Lung (tissue), 12 donors: ENCODE results near the gene PANK1. TPM values are rescaled to one million over a fixed set of nuclear protein-coding genes. Genes with fewer than 3 reads are reported as not detected.

Experiments used
- ATAC-seq: fragments of 200-7000 bp; cut with Tn5 transposase; one replicate; pipeline ENCODE4 v1.9.1; 2020; ENCODE audit warnings: moderate number of reproducible peaks; ENCODE audit not compliant: insufficient read depth, low FRiP score
- DNase-seq, 3 donors: peaks; one replicate each; pipeline ENCODE4 v3.0.0-alpha.2; 2013 to 2017
- H3K27ac ChIP-seq, 2 donors: one replicate each; pipeline ENCODE4 v1.5.1; 2013; ENCODE audit warnings: mild to moderate bottlenecking in 2 of 2, moderate library complexity in 2 of 2, control low read depth in 1 of 2, inconsistent platforms in 1 of 2, low read depth in 1 of 2, low read length in 1 of 2
- H3K27me3 ChIP-seq, 3 donors: one replicate each; pipeline ENCODE4 v1.5.1; 2013; ENCODE audit warnings: low read length in 2 of 3; ENCODE audit not compliant: control insufficient read depth in 3 of 3, insufficient read depth in 3 of 3
- H3K36me3 ChIP-seq, 4 donors: one replicate each; pipeline ENCODE4 v1.5.1; 2013; ENCODE audit warnings: low read length in 4 of 4, mild to moderate bottlenecking in 1 of 4, moderate library complexity in 1 of 4; ENCODE audit not compliant: control insufficient read depth in 4 of 4, insufficient read depth in 4 of 4
- H3K4me1 ChIP-seq, 5 donors: one replicate each; pipeline ENCODE4 v1.5.1; 2013; ENCODE audit warnings: low read length in 5 of 5, mild to moderate bottlenecking in 2 of 5, moderate library complexity in 1 of 5; ENCODE audit not compliant: control insufficient read depth in 5 of 5, insufficient read depth in 5 of 5
- H3K4me3 ChIP-seq: one replicate; pipeline ENCODE4 v1.5.1; 2013; ENCODE audit warnings: mild to moderate bottlenecking, control low read depth, moderate library complexity
- H3K9ac ChIP-seq, 2 donors: one replicate each; pipeline ENCODE4 v1.5.1; 2013; ENCODE audit warnings: low read length in 2 of 2, control low read depth in 1 of 2; ENCODE audit not compliant: insufficient read depth in 1 of 2
- H3K9me3 ChIP-seq, 4 donors: one replicate each; pipeline ENCODE4 v1.5.1; 2013; ENCODE audit warnings: low read length in 3 of 4, mild to moderate bottlenecking in 1 of 4, moderate library complexity in 1 of 4; ENCODE audit not compliant: control insufficient read depth in 4 of 4, insufficient read depth in 3 of 4
- CTCF ChIP-seq: IDR thresholded peaks from 2 replicates; pipeline ENCODE4 v1.5.1; 2012; ENCODE audit warnings: mild to moderate bottlenecking; ENCODE audit errors: control extremely low read depth, extremely low read depth
- WGBS, 2 donors: extraction: QIAGEN DNeasy Blood & Tissue Kit; methylation state at CpG; one replicate each; pipeline ENCODE4 v1.1.7; 2013; 5-methylcytosine and 5-hydroxymethylcytosine counted together
- polyA plus RNA-seq, 2 donors: library from polyadenylated mRNA; stranded (reverse); fragments of 200-250 nt; gene quantifications; one replicate each; pipeline ENCODE4 v1.2.1, GENCODE V29; 2013
- total RNA-seq, 2 donors: library from RNA; depleted of rRNA in 1 of 2; stranded (reverse); fragments of >200 nt in 1 of 2; gene quantifications; one replicate each; pipeline ENCODE4 v1.2.1, GENCODE V29; 2014 to 2021
- donor health status: control.
- donor health status: control.
- donor health status: Bipolar disorder and iron deficiency.
- donor health status: healthy.
- donor health status: DM: yes; HTN: yes; CAD: no.

Gene PANK1
- total and polyA plus RNA-seq, 4 donors = 1.6 to 18.3 (median 4.4) TPM

DNA sequence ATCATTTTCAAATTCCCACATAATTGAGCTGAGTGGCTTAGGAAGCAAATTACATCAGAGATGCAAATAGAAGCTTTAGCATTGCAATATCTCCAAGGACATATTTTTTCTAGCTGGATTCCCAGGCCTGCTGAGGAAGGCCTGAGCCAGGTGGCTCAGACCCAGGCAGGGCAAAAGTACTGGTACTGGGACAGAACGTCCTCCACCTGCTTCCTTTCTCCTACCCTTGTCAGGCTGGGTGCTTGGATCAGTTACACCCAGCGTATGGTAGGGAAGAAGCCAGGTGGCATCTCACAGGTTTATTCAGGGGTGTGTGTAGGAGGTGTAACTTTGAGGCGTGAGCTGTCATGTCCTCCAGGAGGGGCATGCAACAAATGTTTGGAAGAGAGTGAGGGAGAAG is 3.0 kb upstream of the PANK1 start:
- no peaks in the 10 kb centered on the region for H3K27me3 ChIP-seq
- ATAC-seq (no peak), DNase-seq (no peak)
- peaks cover 0 to 31% (median 9%) of the 10 kb centered on the region in 5 donors for H3K4me1 ChIP-seq
- 89 to 95% methylated on average over 3 of the region's 3 CpGs for WGBS, 2 donors
- no peaks in the 10 kb centered on the region for H3K9me3 ChIP-seq
- H3K9ac ChIP-seq = no peak overlapping the region
- no peaks in the 10 kb centered on the region for H3K36me3 ChIP-seq
- no peak for TF ChIP-seq CTCF
- no peak overlapping the region for H3K4me3 ChIP-seq
- no peak overlapping the region for H3K27ac ChIP-seq

DNA sequence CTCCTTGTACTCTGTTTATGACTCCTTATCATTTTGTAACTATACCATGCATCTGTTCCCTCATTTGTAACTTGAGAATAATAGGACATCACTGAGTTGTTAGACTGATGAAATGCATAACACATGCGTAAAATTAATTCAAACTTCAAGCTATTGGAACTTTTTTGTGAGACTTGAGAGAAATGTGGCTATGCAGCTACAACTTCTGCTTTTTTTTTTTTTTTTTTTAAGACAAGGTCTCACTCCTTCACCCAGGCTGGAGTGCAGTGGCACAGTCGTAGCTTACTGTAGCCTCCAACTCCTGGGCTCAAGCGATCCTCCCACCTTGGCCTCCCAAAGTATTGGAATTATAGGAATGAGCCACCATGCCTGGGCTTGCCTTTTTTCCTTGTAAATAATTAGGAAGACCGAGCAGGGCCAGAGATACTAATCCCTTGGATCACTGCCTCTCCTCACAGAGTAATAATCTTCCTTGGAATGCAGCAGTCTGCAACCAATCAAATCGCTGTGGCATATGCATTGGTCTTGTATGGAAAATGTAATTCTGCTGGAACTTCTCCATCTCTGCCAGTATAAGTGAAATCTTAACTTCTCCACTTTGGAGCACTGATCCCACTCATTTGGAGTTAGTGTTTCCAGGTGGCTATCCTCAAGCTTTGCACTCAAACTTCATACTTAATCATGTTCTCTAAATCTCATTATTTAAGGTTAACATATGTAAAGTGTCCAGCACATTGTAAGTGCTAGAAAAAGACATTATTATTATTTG is 2.0 kb upstream of the PANK1 start:
- peak overlapping the region in 1 of 2 donors; percentile 13 for H3K27ac ChIP-seq
- H3K9me3 ChIP-seq = no peaks in the 10 kb centered on the region
- TF ChIP-seq CTCF = no peak
- no peak overlapping the region for H3K4me3 ChIP-seq
- H3K36me3 ChIP-seq = no peaks in the 10 kb centered on the region
- H3K9ac ChIP-seq = no peak overlapping the region
- ATAC-seq = no peak
- H3K4me1 ChIP-seq = peaks cover 0 to 41% (median 12%) of the 10 kb centered on the region in 5 donors
- peak; percentile 59 to 91 (median 88) for DNase-seq
- H3K27me3 ChIP-seq = no peaks in the 10 kb centered on the region
- WGBS, 2 donors = 77 to 82% methylated on average over 5 of the region's 5 CpGs

DNA sequence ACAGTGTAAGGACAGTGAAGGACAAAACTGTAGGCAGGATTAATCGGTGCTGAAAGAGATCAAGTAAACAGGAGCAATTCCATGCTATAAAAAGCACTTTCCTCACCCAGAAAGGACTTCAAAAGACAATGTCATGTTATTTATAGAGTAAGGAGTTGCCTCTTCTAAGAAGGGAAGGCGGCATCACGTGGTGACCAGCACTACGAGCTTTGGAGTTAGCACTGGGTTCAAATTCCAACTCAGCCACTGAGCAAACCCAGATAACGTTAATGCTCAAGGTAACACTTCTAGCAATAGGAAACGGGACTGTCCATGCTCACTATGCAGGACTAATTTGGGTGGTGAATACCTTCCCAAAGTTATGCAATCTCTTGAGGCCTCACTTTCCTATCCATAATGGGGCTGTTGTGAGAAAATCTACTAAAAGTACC is 715 bp upstream of the PANK1 start:
- no peaks in the 10 kb centered on the region for H3K36me3 ChIP-seq
- no peaks in the 10 kb centered on the region for H3K9me3 ChIP-seq
- peak overlapping the region; percentile 76 to 99 for H3K27ac ChIP-seq
- H3K4me3 ChIP-seq = no peak overlapping the region
- no peak for TF ChIP-seq CTCF
- peaks cover 0 to 41% (median 12%) of the 10 kb centered on the region in 5 donors for H3K4me1 ChIP-seq
- ATAC-seq = no peak
- peak overlapping the region in 1 of 2 donors; percentile 90 for H3K9ac ChIP-seq
- DNase-seq = peak in 2 of 3 donors; percentile 8 to 18
- WGBS, 2 donors = 35 to 55% methylated on average over 6 of the region's 6 CpGs
- H3K27me3 ChIP-seq = no peaks in the 10 kb centered on the region
